ENCODE results near the gene CFAP68. TPM values are rescaled to one million over a fixed set of nuclear protein-coding genes. Genes with fewer than 3 reads are reported as not detected.
A peak's percentile ranks its signal among the peaks of the same experiment; 100 is the strongest.

Gene CFAP68
- total RNA-seq, 1 experiment from 2014 or later = 31.5 TPM

GRCh38 chr11:111916768-111917167, 37.4 kb downstream of the CFAP68 start:
- H3K79me2 ChIP-seq (ENCODE audit: low read length) = no peaks in the 10 kb centered on the region
- no peaks in the 10 kb centered on the region for H3K36me3 ChIP-seq (ENCODE audit: insufficient read depth, low read length)
- no peaks in the 10 kb centered on the region for H3K9me2 ChIP-seq (replicated peaks; ENCODE audit: insufficient read depth, low read length)
- no peaks in the 10 kb centered on the region for H3K27me3 ChIP-seq (ENCODE audit: low read length)
- H3K27ac ChIP-seq (ENCODE audit: low read length) = no peak overlapping the region
- H3K9ac ChIP-seq (ENCODE audit: low read length) = no peak overlapping the region
- no peak overlapping the region for H2AFZ ChIP-seq (ENCODE audit: low read length)
- no peaks in the 10 kb centered on the region for H4K20me1 ChIP-seq (ENCODE audit: insufficient read depth, low read depth, low read length)
- no peak overlapping the region for H3K4me3 ChIP-seq (ENCODE audit: low read length)
- no peaks in the 10 kb centered on the region for H3K9me3 ChIP-seq (ENCODE audit: low read length)
- H3K4me1 ChIP-seq (ENCODE audit: low read length) = no peaks in the 10 kb centered on the region
- H3K4me2 ChIP-seq (ENCODE audit: low read depth, low read length, poor library complexity, severe bottlenecking) = no peak overlapping the region
- no peak for DNase-seq

- Histone ChIP-seq H3K9me3 (ENCODE audit: low read length) (no peaks in the 10 kb centered on the region), H3K4me1 (ENCODE audit: low read length) (no peaks in the 10 kb centered on the region), H3K27me3 (ENCODE audit: low read length) (no peaks in the 10 kb centered on the region), H3K9me2 (replicated peaks; ENCODE audit: insufficient read depth, low read length) (no peaks in the 10 kb centered on the region), H3K9ac (ENCODE audit: low read length) (no peak overlapping the region), H3K4me3 (ENCODE audit: low read length) (no peak overlapping the region), H3K27ac (ENCODE audit: low read length) (no peak overlapping the region), H4K20me1 (ENCODE audit: insufficient read depth, low read depth, low read length) (no peaks in the 10 kb centered on the region), H3K4me2 (ENCODE audit: low read depth, low read length, poor library complexity, severe bottlenecking) (no peak overlapping the region), H3K36me3 (ENCODE audit: insufficient read depth, low read length) (no peaks in the 10 kb centered on the region), H2AFZ (ENCODE audit: low read length) (no peak overlapping the region), H3K79me2 (ENCODE audit: low read length) (no peaks in the 10 kb centered on the region)
- no peak for DNase-seq
These were observed 38.0 kb downstream of the CFAP68 start for GRCh38 chr11:111917312-111917711.

- Histone ChIP-seq H3K9me2 (replicated peaks; ENCODE audit: insufficient read depth, low read length) (no peaks in the 10 kb centered on the region), H3K9me3 (ENCODE audit: low read length) (no peaks in the 10 kb centered on the region), H3K27me3 (ENCODE audit: low read length) (no peaks in the 10 kb centered on the region), H3K4me2 (ENCODE audit: low read depth, low read length, poor library complexity, severe bottlenecking) (no peak overlapping the region), H3K36me3 (ENCODE audit: insufficient read depth, low read length) (no peaks in the 10 kb centered on the region), H3K4me3 (ENCODE audit: low read length) (no peak overlapping the region), H2AFZ (ENCODE audit: low read length) (no peak overlapping the region), H3K4me1 (ENCODE audit: low read length) (no peaks in the 10 kb centered on the region), H4K20me1 (ENCODE audit: insufficient read depth, low read depth, low read length) (no peaks in the 10 kb centered on the region), H3K9ac (ENCODE audit: low read length) (no peak overlapping the region), H3K79me2 (ENCODE audit: low read length) (no peaks in the 10 kb centered on the region), H3K27ac (ENCODE audit: low read length) (no peak overlapping the region)
- DNase-seq = no peak
These were observed 38.4 kb downstream of the CFAP68 start for GRCh38 chr11:111917788-111918187.

- Histone ChIP-seq H3K9me2 (replicated peaks; ENCODE audit: insufficient read depth, low read length) (no peaks in the 10 kb centered on the region), H3K27me3 (ENCODE audit: low read length) (no peaks in the 10 kb centered on the region), H2AFZ (ENCODE audit: low read length) (no peak within 1 kb of the TSS), H3K27ac (ENCODE audit: low read length) (no peak within 1 kb of the TSS), H3K79me2 (ENCODE audit: low read length) (no peaks in the 10 kb centered on the region), H3K4me2 (ENCODE audit: low read depth, low read length, poor library complexity, severe bottlenecking) (no peak within 1 kb of the TSS), H3K36me3 (ENCODE audit: insufficient read depth, low read length) (no peaks in the 10 kb centered on the region), H3K9me3 (ENCODE audit: low read length) (no peaks in the 10 kb centered on the region), H3K4me3 (ENCODE audit: low read length) (no peak within 1 kb of the TSS), H3K4me1 (ENCODE audit: low read length) (peaks cover 4% of the 10 kb centered on the region), H4K20me1 (ENCODE audit: insufficient read depth, low read depth, low read length) (no peaks in the 10 kb centered on the region), H3K9ac (ENCODE audit: low read length) (no peak within 1 kb of the TSS)
- DNase-seq = no peak
These were observed 39.3 kb downstream of the CFAP68 start, which contains the start of gene C11orf52 for GRCh38 chr11:111918390-111919256. Gene C11orf52 (plus strand): TSS chr11:111918913. CDS start chr11:111918973, 60 bp downstream.

DNA sequence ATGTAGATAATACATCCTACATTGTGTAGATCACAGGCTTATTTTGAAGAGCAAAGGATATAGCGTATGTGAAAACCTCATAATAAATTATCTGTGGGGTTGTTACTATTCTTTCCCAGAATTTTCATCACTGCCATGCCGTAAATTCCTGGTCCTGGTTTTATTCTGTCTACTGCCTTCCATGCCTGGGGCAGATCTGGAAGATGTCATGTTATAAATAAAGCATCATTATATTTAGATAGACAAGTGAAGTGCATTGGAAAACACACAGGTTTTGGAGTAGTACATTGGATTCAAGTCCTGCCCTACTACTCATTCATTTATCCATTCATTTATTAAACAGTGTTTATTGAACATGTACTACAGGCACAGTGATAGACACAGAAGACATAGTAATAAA, 41.6 kb downstream of the CFAP68 start:
- Histone ChIP-seq H3K79me2 (ENCODE audit: low read length) (no peaks in the 10 kb centered on the region), H3K4me1 (ENCODE audit: low read length) (peaks cover 4% of the 10 kb centered on the region), H3K4me3 (ENCODE audit: low read length) (no peak overlapping the region), H4K20me1 (ENCODE audit: insufficient read depth, low read depth, low read length) (no peaks in the 10 kb centered on the region), H3K27ac (ENCODE audit: low read length) (no peak overlapping the region), H3K9me3 (ENCODE audit: low read length) (no peaks in the 10 kb centered on the region), H2AFZ (ENCODE audit: low read length) (no peak overlapping the region), H3K27me3 (ENCODE audit: low read length) (no peaks in the 10 kb centered on the region), H3K9ac (ENCODE audit: low read length) (no peak overlapping the region), H3K36me3 (ENCODE audit: insufficient read depth, low read length) (no peaks in the 10 kb centered on the region), H3K4me2 (ENCODE audit: low read depth, low read length, poor library complexity, severe bottlenecking) (no peak overlapping the region), H3K9me2 (replicated peaks; ENCODE audit: insufficient read depth, low read length) (no peaks in the 10 kb centered on the region)
- no peak for DNase-seq

- no peaks in the 10 kb centered on the region for H3K9me2 ChIP-seq (replicated peaks; ENCODE audit: insufficient read depth, low read length)
- peaks cover 11% of the 10 kb centered on the region for H3K4me1 ChIP-seq (ENCODE audit: low read length)
- H3K9me3 ChIP-seq (ENCODE audit: low read length) = no peaks in the 10 kb centered on the region
- DNase-seq = no peak
- H3K27ac ChIP-seq (ENCODE audit: low read length) = no peak overlapping the region
- H3K36me3 ChIP-seq (ENCODE audit: insufficient read depth, low read length) = no peaks in the 10 kb centered on the region
- H2AFZ ChIP-seq (ENCODE audit: low read length) = no peak overlapping the region
- no peaks in the 10 kb centered on the region for H3K79me2 ChIP-seq (ENCODE audit: low read length)
- H3K4me2 ChIP-seq (ENCODE audit: low read depth, low read length, poor library complexity, severe bottlenecking) = no peak overlapping the region
- no peaks in the 10 kb centered on the region for H3K27me3 ChIP-seq (ENCODE audit: low read length)
- no peak overlapping the region for H3K4me3 ChIP-seq (ENCODE audit: low read length)
- H4K20me1 ChIP-seq (ENCODE audit: insufficient read depth, low read depth, low read length) = no peaks in the 10 kb centered on the region
- no peak overlapping the region for H3K9ac ChIP-seq (ENCODE audit: low read length)
These were observed 42.3 kb downstream of the CFAP68 start for GRCh38 chr11:111921541-111922230.

DNA sequence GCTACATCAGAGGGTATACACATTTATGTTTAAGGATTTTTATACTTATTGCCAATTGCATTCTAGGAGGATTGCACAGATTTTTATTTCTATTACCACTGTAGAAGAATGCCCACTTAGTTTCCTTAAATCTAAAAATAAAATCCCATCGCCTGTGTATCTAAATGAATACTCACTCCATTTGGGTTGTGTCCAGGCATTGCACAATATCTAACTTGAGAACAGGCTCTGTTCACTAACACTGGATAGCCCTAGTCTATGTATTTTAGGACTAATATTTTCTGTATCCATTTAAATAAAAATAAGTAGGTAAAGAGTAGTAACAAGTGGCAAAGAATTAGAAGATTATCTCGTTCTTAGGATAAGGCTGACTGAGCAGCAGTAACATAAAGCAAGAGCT, 43.5 kb downstream of the CFAP68 start:
- no peak overlapping the region for H3K4me3 ChIP-seq (ENCODE audit: low read length)
- no peak overlapping the region for H3K4me2 ChIP-seq (ENCODE audit: low read depth, low read length, poor library complexity, severe bottlenecking)
- H2AFZ ChIP-seq (ENCODE audit: low read length) = 0 out of 2 replicates have a peak overlapping the region, but pooled peaks have one; percentile 24
- H3K4me1 ChIP-seq (ENCODE audit: low read length) = peaks cover 14% of the 10 kb centered on the region
- H3K36me3 ChIP-seq (ENCODE audit: insufficient read depth, low read length) = no peaks in the 10 kb centered on the region
- no peaks in the 10 kb centered on the region for H3K9me3 ChIP-seq (ENCODE audit: low read length)
- no peaks in the 10 kb centered on the region for H3K27me3 ChIP-seq (ENCODE audit: low read length)
- H3K27ac ChIP-seq (ENCODE audit: low read length) = no peak overlapping the region
- no peak overlapping the region for H3K9ac ChIP-seq (ENCODE audit: low read length)
- H4K20me1 ChIP-seq (ENCODE audit: insufficient read depth, low read depth, low read length) = no peaks in the 10 kb centered on the region
- no peak for DNase-seq
- H3K9me2 ChIP-seq (replicated peaks; ENCODE audit: insufficient read depth, low read length) = no peaks in the 10 kb centered on the region
- H3K79me2 ChIP-seq (ENCODE audit: low read length) = no peaks in the 10 kb centered on the region

GRCh38 chr11:111923351-111923788, 44.0 kb downstream of the CFAP68 start:
- Histone ChIP-seq H3K4me3 (ENCODE audit: low read length) (no peak overlapping the region), H2AFZ (ENCODE audit: low read length) (peak overlapping the region; percentile 24; the same call in 1 of the 2 replicates), H3K27ac (ENCODE audit: low read length) (no peak overlapping the region), H3K9me2 (replicated peaks; ENCODE audit: insufficient read depth, low read length) (no peaks in the 10 kb centered on the region), H3K36me3 (ENCODE audit: insufficient read depth, low read length) (no peaks in the 10 kb centered on the region), H3K9me3 (ENCODE audit: low read length) (no peaks in the 10 kb centered on the region), H3K4me1 (ENCODE audit: low read length) (peaks cover 14% of the 10 kb centered on the region), H3K79me2 (ENCODE audit: low read length) (no peaks in the 10 kb centered on the region), H4K20me1 (ENCODE audit: insufficient read depth, low read depth, low read length) (no peaks in the 10 kb centered on the region), H3K27me3 (ENCODE audit: low read length) (no peaks in the 10 kb centered on the region), H3K9ac (ENCODE audit: low read length) (no peak overlapping the region), H3K4me2 (ENCODE audit: low read depth, low read length, poor library complexity, severe bottlenecking) (no peak overlapping the region)
- DNase-seq = no peak

Data from Karpas-422 (cell line).